ENCODE measurements around the gene GCNT1. TPM values are rescaled to one million over a fixed set of nuclear protein-coding genes. Genes with fewer than 3 reads are reported as not detected.

GCNT1 gene
- total RNA-seq, 1 donor from 2014 or later: 7.7 TPM

DNA sequence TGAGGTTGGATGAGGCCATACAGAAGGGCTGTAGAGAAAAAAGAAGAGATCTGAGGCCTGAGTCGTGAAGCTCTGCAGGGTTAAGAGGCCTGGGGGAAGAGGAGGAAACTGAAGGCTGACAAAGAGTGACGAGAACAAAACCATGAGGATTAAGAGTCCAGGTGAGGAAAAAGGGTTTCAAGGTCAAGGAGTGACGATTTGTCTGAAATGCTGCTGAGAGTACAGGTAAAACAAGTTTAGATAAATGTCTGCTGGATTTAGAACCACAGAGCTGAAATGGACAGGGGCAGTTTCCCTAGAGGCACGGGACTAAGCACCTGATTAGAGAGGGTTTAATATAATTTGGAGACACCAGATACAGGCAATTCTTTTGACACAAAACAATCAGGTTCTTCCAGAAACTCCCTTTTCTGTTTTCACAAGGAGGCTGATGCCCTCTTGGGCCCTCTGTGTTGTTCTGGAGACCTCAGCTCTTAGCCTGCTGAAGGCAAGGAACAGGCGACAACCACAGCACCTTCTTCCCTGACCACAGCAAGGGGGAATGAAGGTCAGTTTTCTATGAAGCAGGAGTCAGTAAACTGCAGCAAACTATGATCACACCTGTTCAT, 14.6 kb upstream of the GCNT1 start:
- TF ChIP-seq CTCF (conservative IDR thresholded peaks at IDR 0.05; ENCODE audit: low read depth, low read length): no peak
- H3K4me3 ChIP-seq (ENCODE audit: low read depth, low read length): no peak overlapping the region
- DNase-seq (ENCODE audit: low read depth): no peak

GRCh38 chr9:76445976-76446375, 13.0 kb upstream of the GCNT1 start:
- no peak overlapping the region for H3K4me3 ChIP-seq (ENCODE audit: low read depth, low read length)
- DNase-seq (ENCODE audit: low read depth): no peak
- no peak for TF ChIP-seq CTCF (conservative IDR thresholded peaks at IDR 0.05; ENCODE audit: low read depth, low read length)

GRCh38 chr9:76448501-76448900, 10.5 kb upstream of the GCNT1 start:
- H3K4me3 ChIP-seq (ENCODE audit: low read depth, low read length): no peak overlapping the region
- DNase-seq (ENCODE audit: low read depth): no peak
- no peak for TF ChIP-seq CTCF (conservative IDR thresholded peaks at IDR 0.05; ENCODE audit: low read depth, low read length)

DNA sequence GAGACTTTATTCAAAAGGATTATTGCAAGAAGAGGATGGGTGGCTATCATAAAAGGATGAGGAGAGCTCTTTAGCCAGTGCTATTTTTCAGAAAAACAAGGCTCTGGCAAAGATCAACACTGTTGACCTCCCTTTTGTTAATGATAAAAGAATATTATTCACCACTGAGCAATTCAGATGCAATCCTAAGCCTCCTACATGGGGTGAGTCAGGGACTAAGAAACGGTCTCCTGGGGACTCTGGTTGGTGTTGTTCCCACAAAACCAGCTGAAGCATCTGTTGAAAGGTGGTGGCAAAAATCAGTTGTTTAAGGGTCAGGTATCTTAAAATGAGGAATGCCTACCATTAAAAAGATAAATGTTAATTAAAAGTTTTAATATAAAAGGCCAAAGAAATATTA, 7.7 kb upstream of the GCNT1 start:
- peak; percentile 89 for DNase-seq (ENCODE audit: low read depth)
- no peak for TF ChIP-seq CTCF (conservative IDR thresholded peaks at IDR 0.05; ENCODE audit: low read depth, low read length)
- H3K4me3 ChIP-seq (ENCODE audit: low read depth, low read length): no peak overlapping the region

DNA sequence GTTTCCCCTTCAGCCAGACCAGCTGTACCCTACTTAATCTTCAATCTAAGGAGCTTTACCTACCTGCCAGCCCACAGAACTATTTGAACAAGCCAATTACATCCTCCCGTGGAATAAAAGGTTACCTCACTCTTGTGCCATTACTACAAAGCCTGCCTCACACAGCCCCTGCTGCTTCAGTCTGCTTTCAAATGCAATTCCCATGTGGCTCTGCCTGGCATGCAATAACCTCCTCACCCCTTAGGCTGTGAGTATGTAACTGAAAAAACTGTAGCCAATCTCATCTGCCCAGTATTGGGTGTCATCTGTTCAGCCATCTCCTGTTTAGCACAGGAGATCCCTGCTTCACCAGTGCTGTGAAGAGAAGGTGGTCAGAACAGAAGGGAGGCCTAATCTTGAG, 6.1 kb upstream of the GCNT1 start:
- TF ChIP-seq CTCF (conservative IDR thresholded peaks at IDR 0.05; ENCODE audit: low read depth, low read length): no peak
- no peak overlapping the region for H3K4me3 ChIP-seq (ENCODE audit: low read depth, low read length)
- DNase-seq (ENCODE audit: low read depth): no peak

GRCh38 chr9:76453785-76454184, 5.2 kb upstream of the GCNT1 start:
- no peak for DNase-seq (ENCODE audit: low read depth)
- no peak overlapping the region for H3K4me3 ChIP-seq (ENCODE audit: low read depth, low read length)
- TF ChIP-seq CTCF (conservative IDR thresholded peaks at IDR 0.05; ENCODE audit: low read depth, low read length): no peak

- no peak for TF ChIP-seq CTCF (conservative IDR thresholded peaks at IDR 0.05; ENCODE audit: low read depth, low read length)
- no peak overlapping the region for H3K4me3 ChIP-seq (ENCODE audit: low read depth, low read length)
- no peak for DNase-seq (ENCODE audit: low read depth)
These were observed 4.7 kb upstream of the GCNT1 start for GRCh38 chr9:76454311-76454710.

Data from epithelial cell of proximal tubule (primary cell).